RWPE2 (cell line): ENCODE measurements around the gene RNF121.
A peak's percentile ranks its signal among the peaks of the same experiment; 100 is the strongest.

ENCODE experiments used
- ATAC-seq: fragments of 200-7000 bp; cut with Tn5 transposase; 3 replicates; pipeline ENCODE4 v1.9.1; 2021; ENCODE audit warnings: low read depth
- DNase-seq: peaks from one replicate; pipeline ENCODE4 v3.0.0-alpha.2; 2020; ENCODE audit warnings: low spot score
- H3K27ac ChIP-seq: fragments of 450-650 bp; 2 replicates; pipeline ENCODE4 v1.5.1; 2017; ENCODE audit warnings: mild to moderate bottlenecking; ENCODE audit not compliant: poor library complexity, severe bottlenecking
- H3K27me3 ChIP-seq: fragments of 250-450 bp; sonication (Bioruptor Pico); 2 replicates; pipeline ENCODE4 v1.5.1; 2021; ENCODE audit warnings: mild to moderate bottlenecking, moderate library complexity; ENCODE audit not compliant: insufficient read depth, poor library complexity, severe bottlenecking
- H3K36me3 ChIP-seq: fragments of 250-450 bp; sonication (Bioruptor Pico); 2 replicates; pipeline ENCODE4 v1.5.1; 2020; ENCODE audit warnings: low read depth, mild to moderate bottlenecking, moderate library complexity
- H3K4me1 ChIP-seq: fragments of 250-450 bp; sonication (Bioruptor Pico); 2 replicates; pipeline ENCODE4 v1.5.1; 2021; ENCODE audit warnings: mild to moderate bottlenecking, moderate library complexity; ENCODE audit not compliant: insufficient read depth, poor library complexity, severe bottlenecking
- H3K4me3 ChIP-seq: fragments of 250-450 bp; sonication (Bioruptor Pico); 2 replicates; pipeline ENCODE4 v1.5.1; 2021; ENCODE audit warnings: mild to moderate bottlenecking, moderate library complexity; ENCODE audit not compliant: severe bottlenecking
- H3K9me3 ChIP-seq: fragments of 250-450 bp; sonication (Bioruptor Pico); 2 replicates; pipeline ENCODE4 v1.5.1; 2021; ENCODE audit warnings: mild to moderate bottlenecking, moderate library complexity; ENCODE audit not compliant: severe bottlenecking
- CTCF ChIP-seq: fragments of 450-650 bp; IDR thresholded peaks from one replicate; pipeline ENCODE4 v1.5.1; 2017; ENCODE audit warnings: mild to moderate bottlenecking, moderate library complexity; ENCODE audit not compliant: poor library complexity, severe bottlenecking

RNF121 gene

GRCh38 chr11:71931245-71931602 lies 2.4 kb downstream of the RNF121 start:
- no peak for TF ChIP-seq CTCF
- no peaks in the 10 kb centered on the region for H3K4me1 ChIP-seq
- no peak for ATAC-seq
- no peak for DNase-seq
- peaks cover 9% of the 10 kb centered on the region for H3K36me3 ChIP-seq
- no peaks in the 10 kb centered on the region for H3K9me3 ChIP-seq
- no peak overlapping the region for H3K27ac ChIP-seq
- H3K27me3 ChIP-seq: no peaks in the 10 kb centered on the region
- no peak overlapping the region for H3K4me3 ChIP-seq

GRCh38 chr11:71933141-71933933 lies 4.5 kb downstream of the RNF121 start:
- no peak for ATAC-seq
- no peak for TF ChIP-seq CTCF
- no peaks in the 10 kb centered on the region for H3K27me3 ChIP-seq
- no peak overlapping the region for H3K27ac ChIP-seq
- no peaks in the 10 kb centered on the region for H3K36me3 ChIP-seq
- no peaks in the 10 kb centered on the region for H3K9me3 ChIP-seq
- H3K4me1 ChIP-seq: no peaks in the 10 kb centered on the region
- no peak overlapping the region for H3K4me3 ChIP-seq
- DNase-seq: no peak

GRCh38 chr11:71934213-71934612 lies 5.4 kb downstream of the RNF121 start:
- ATAC-seq: no peak
- no peak for DNase-seq
- no peak for TF ChIP-seq CTCF

GRCh38 chr11:71935338-71935925 lies 6.6 kb downstream of the RNF121 start:
- Histone ChIP-seq H3K27me3 (no peaks in the 10 kb centered on the region), H3K4me1 (no peaks in the 10 kb centered on the region), H3K9me3 (no peaks in the 10 kb centered on the region), H3K4me3 (no peak overlapping the region), H3K36me3 (no peaks in the 10 kb centered on the region), H3K27ac (no peak overlapping the region)
- no peak for DNase-seq
- TF ChIP-seq CTCF: no peak
- ATAC-seq: no peak

More at GRCh38 chr11:71934213-71934612, 5.4 kb downstream of the RNF121 start:
- H3K27me3 ChIP-seq: no peaks in the 10 kb centered on the region
- no peaks in the 10 kb centered on the region for H3K4me1 ChIP-seq
- H3K27ac ChIP-seq: no peak overlapping the region
- no peak overlapping the region for H3K4me3 ChIP-seq
- no peaks in the 10 kb centered on the region for H3K36me3 ChIP-seq
- no peaks in the 10 kb centered on the region for H3K9me3 ChIP-seq

- H3K4me3 ChIP-seq: no peak overlapping the region
- H3K36me3 ChIP-seq: no peaks in the 10 kb centered on the region
- H3K27me3 ChIP-seq: no peaks in the 10 kb centered on the region
- no peak for TF ChIP-seq CTCF
- no peak for DNase-seq
- no peaks in the 10 kb centered on the region for H3K9me3 ChIP-seq
- H3K4me1 ChIP-seq: no peaks in the 10 kb centered on the region
- no peak for ATAC-seq
- H3K27ac ChIP-seq: peak overlapping the region; percentile 2
These were observed 8.0 kb downstream of the RNF121 start for GRCh38 chr11:71936825-71937224.
